MM.1S (cell line): Measurements from ENCODE around the gene CDPF1.

ENCODE experiments used
- CTCF ChIP-seq: fragments of 300-600 bp; sonication (generic); IDR thresholded peaks from 2 replicates; pipeline ENCODE4 v1.5.1; 2016; ENCODE audit warnings: antibody characterized with exemption, low read length, mixed read lengths
- EZH2 ChIP-seq: fragments of 300-600 bp; sonication (generic); optimal IDR thresholded peaks from 2 replicates; pipeline ENCODE3; 2017; ENCODE audit warnings: low read depth, mild to moderate bottlenecking, antibody characterized with exemption, low read length, mixed read lengths
- EZH2phosphoT487 ChIP-seq: fragments of 300-600 bp; sonication (generic); IDR thresholded peaks from 2 replicates; pipeline ENCODE4 v1.6.1; 2018; ENCODE audit warnings: antibody characterized with exemption, low read length

GRCh38 chr22:46286006-46286405 is 35.9 kb upstream of the CDPF1 start:
- TF ChIP-seq CTCF (no peak), EZH2 (no peak), EZH2phosphoT487 (no peak)
